Fibroblast of the aortic adventitia (primary cell): ENCODE results near the gene RNF151. TPM values are rescaled to one million over a fixed set of nuclear protein-coding genes. Genes with fewer than 3 reads are reported as not detected.
"Not testable (repeated sequence)": the region's sequence is repeated elsewhere in the genome, so short reads cannot be mapped to it uniquely, and the experiment has no call there.

Experiments
- DNase-seq: peaks from one replicate; pipeline ENCODE4 v3.0.0-alpha.2; 2010; ENCODE audit warnings: low read depth
- H3K4me3 ChIP-seq: 2 replicates; pipeline ENCODE4 v1.5.1; 2011; ENCODE audit warnings: low read depth, mild to moderate bottlenecking, control low read depth, low read length, moderate library complexity
- total RNA-seq: library from RNA; depleted of rRNA; stranded (reverse); fragments of >200 nt; gene quantifications from 2 replicates; pipeline ENCODE4 v1.2.3, GENCODE V29; 2012; ENCODE audit warnings: low replicate concordance
- TF ChIP-seq, protein P1 (sequence below): IDR thresholded peaks from 2 replicates; pipeline ENCODE4 v1.5.1; 2011; ENCODE audit warnings: mild to moderate bottlenecking, low read length, control low read depth, inconsistent platforms; ENCODE audit not compliant: insufficient read depth

Gene RNF151
- total RNA-seq, 1 donor, result not detected

DNA sequence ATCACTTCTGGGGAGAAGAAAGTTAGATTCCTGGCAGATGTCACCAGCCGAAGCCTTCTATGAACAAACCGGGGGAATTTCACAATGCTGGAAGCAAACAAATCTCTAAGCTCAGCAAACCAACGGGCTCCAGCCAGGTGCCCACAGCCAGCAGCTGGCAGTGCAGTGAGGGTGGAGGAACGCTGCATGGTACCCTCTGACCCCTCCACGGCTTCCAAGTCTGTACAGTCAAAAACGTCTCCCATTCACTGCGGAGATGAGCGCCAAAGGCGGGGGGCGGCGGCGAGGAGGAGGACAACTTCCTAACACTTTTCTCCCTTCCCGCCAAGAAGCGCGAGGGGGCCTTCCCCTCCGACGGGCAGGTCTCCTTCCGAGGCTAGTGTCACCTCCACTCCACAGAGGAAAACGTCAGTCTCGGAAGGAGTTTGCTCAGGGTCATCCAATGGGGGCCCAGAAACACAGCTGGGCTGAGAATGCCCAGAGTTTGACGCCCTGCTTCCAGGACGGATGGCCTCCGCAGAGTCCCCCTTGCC, 42.0 kb downstream of the RNF151 start:
- H3K4me3 ChIP-seq, result peak overlapping the region; percentile 81
- peak; percentile 61 for DNase-seq
- TF ChIP-seq, protein P1, sequence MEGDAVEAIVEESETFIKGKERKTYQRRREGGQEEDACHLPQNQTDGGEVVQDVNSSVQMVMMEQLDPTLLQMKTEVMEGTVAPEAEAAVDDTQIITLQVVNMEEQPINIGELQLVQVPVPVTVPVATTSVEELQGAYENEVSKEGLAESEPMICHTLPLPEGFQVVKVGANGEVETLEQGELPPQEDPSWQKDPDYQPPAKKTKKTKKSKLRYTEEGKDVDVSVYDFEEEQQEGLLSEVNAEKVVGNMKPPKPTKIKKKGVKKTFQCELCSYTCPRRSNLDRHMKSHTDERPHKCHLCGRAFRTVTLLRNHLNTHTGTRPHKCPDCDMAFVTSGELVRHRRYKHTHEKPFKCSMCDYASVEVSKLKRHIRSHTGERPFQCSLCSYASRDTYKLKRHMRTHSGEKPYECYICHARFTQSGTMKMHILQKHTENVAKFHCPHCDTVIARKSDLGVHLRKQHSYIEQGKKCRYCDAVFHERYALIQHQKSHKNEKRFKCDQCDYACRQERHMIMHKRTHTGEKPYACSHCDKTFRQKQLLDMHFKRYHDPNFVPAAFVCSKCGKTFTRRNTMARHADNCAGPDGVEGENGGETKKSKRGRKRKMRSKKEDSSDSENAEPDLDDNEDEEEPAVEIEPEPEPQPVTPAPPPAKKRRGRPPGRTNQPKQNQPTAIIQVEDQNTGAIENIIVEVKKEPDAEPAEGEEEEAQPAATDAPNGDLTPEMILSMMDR, result no peak

DNA sequence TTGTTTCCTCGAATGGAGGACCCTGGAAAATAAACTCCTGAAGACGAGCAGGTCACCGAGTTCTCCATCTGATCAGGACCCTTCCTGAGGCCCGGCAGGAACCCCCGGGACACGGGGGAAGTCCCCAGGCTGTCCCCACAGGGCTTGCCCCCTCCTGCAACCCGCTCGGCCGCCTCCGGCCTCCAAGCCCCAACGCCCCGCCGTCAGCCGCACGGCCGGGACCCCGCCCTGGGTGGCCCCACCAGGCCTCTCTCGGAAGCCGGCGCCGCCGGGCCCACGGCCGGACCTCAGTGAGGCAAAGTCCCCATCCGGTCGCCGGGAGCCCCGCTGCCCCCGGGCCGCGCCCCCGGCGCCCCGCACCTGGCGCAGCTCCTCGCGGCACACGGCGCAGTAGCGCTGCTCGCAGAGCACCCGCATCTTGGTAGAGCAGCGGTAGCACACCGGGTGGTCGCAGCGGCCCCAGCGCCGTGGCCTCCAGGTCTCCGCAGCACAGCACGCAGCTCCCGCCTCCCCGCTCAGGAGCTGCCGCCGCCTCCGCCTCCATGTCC, 42.6 kb downstream of the RNF151 start:
- TF ChIP-seq, protein P1, result no peak
- peak overlapping the region; percentile 81 for H3K4me3 ChIP-seq
- DNase-seq, result no peak

DNA sequence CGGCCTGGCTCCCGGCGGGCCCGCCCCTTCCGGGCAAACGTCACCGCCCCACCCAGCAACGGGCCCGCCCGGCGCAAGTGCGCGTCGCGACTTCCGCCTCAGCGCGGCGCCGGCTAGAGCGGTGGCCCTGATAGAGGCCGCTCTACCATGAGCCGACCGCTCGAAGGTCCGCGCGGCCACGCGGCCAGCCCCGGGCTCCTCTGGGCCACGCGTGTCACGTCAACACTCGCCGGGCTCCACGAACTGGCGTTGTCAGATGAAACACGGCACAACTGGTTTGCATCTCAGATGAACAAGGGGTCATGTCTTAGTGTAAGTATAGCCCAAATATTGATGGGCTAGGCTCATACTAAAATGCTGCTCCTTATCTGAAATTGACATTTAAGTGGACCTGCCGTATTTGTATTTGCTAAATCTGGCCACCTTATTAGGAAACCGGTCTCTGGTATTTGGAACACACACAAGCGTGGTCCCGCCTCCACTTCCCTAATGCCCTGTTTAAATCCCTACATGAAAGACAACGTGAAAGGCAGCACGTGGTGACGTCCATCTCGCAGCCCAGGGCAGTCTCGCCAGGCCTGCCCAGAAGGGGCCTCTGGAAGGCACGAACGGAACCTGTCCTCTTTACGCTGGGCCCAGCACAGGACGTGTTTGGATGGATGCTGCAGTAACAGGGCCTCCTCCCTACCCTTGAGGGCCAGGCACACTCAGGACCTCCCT, 43.3 kb downstream of the RNF151 start, which contains the start of gene ZNF598:
TSS of gene ZNF598 (minus strand) at position 31 of the 720 bp plus-strand sequence.
- DNase-seq, result peak; percentile 78
- TF ChIP-seq, protein P1, result no peak
- peak within 1 kb of the TSS; percentile 96 for H3K4me3 ChIP-seq

DNA sequence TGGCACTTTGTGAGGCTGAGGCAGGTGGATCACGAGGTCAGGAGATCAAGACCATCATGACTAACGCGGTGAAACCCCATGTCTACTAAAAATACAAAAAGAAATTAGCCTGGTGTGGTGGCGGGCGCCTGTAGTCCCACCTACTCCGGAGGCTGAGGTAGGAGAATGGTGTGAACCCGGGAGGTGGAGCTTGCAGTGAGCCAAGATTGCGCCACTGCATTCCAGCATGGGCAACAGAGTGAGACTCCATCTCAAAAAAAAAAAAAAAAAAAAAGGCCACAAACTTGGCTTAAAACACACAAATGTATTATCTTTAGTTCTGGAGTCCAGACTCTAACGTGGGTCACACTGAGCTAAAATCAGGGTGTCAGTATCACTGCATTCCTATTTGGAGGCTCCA, 45.1 kb downstream of the RNF151 start:
- DNase-seq, H3K4me3 ChIP-seq: not testable (repeated sequence)

DNA sequence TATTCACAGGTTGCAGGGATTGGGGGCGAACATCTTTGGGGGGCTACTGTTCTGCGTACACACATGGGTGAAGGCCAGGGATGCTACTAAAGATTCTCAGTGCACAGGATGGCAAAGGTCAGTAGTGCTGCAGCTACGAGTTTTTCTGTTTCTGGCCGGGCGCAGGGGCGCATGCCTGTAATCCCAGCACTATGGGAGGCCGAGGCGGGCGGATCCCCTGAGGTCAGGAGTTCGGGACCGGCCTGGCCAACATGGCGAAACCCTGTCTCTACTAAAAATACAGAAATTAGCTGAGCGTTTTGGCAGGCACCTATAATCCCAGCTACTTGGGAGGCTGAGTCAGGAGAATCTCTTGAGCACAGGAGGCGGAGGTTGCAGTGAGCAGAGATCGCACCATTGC, 46.9 kb downstream of the RNF151 start:
- DNase-seq, result no peak
- TF ChIP-seq, protein P1, result no peak
- no peak overlapping the region for H3K4me3 ChIP-seq

DNA sequence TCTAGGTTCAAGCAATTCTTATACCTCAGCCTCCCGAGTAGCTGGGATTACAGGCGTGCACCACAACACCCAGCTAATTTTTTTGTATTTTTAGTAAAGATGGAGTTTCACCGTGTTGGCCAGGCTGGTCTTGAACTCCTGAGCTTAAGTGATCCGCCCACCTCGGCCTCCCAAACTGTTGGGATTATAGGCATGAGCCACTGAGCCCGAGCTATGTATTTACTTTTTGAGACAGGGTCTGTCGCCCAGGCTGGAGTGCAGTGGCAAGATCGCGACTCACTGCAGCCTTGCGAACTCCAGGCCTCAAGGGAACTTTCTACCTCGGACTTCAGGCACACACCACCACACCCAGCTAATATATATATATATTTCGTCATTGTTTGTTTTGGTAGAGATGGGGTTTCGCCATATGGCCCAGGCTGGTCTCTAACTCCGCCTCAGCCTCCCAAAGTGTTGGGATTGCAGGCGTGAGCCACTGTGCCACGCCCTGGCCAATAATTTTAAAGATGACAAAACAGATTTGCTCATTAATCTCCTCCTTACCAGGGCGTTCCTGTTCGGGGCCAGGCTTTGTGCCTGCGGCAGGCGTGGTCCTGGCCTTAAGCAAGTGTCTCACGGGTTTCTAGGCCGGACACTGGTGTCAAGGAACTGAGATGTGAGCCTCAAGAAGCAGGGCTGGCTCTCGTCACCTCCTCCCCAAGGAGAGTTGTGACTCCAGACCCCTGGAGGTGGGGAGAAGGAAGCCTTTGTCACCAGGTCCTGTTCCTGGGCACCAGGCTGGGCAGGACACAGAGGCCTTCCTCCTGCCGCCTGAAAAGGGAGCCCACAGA, 48.7 kb downstream of the RNF151 start:
- peak; percentile 65 for DNase-seq

More for the DNA sequence above, 48.7 kb downstream of the RNF151 start:
- no peak overlapping the region for H3K4me3 ChIP-seq
- TF ChIP-seq, protein P1, result no peak
